Activated naive CD8-positive, alpha-beta T cell treated with anti-CD3 and anti-CD28 coated beads, Interleukin-2, amount 50 U/mL, for 24 hours (primary cell): Measurements from ENCODE around the gene PRRX2.

ENCODE experiments used
- ATAC-seq: fragments of 150-1000 bp; cut with Tn5 transposase; one replicate; pipeline ENCODE4 v1.10.0; 2021
- DNase-seq: peaks from one replicate; pipeline ENCODE4 v3.0.0; 2021
- H3K27ac Mint-ChIP-seq: one replicate; pipeline ENCODE4 v1.8.0; 2021; ENCODE audit warnings: mild to moderate bottlenecking, mixed read lengths
- H3K27me3 Mint-ChIP-seq: one replicate; pipeline ENCODE4 v1.8.0; 2021; ENCODE audit warnings: mixed read lengths
- H3K36me3 Mint-ChIP-seq: one replicate; pipeline ENCODE4 v1.8.0; 2021; ENCODE audit warnings: low read depth, mixed read lengths
- H3K4me1 Mint-ChIP-seq: one replicate; pipeline ENCODE4 v1.8.0; 2021; ENCODE audit warnings: mixed read lengths
- H3K4me3 Mint-ChIP-seq: one replicate; pipeline ENCODE4 v1.8.0; 2021; ENCODE audit warnings: mild to moderate bottlenecking, moderate library complexity, mixed read lengths
- H3K9me3 Mint-ChIP-seq: one replicate; pipeline ENCODE4 v1.8.0; 2021; ENCODE audit warnings: mixed read lengths

PRRX2 gene

GRCh38 chr9:129709438-129710168, 44.2 kb downstream of the PRRX2 start:
- Mint-ChIP-seq H3K27me3 (peaks cover 7% of the 10 kb centered on the region), H3K36me3 (no peaks in the 10 kb centered on the region), H3K9me3 (no peaks in the 10 kb centered on the region), H3K27ac (no peak overlapping the region), H3K4me1 (peaks cover 24% of the 10 kb centered on the region), H3K4me3 (no peak overlapping the region)
- DNase-seq (no peak), ATAC-seq (no peak)

DNA sequence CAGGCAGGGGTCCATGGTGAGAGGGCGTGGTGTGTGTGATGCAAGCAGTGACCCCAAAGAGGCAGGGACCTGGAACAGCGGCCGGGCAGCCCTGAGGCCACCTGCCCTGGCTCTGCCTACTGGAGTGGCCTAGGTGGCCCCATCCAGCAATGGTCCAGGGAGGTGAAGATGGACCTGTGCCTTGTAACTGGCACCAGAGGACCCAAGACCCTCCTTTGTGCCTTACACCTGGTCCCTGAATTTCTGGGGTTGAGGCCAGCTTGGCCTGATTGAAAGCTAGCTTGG, 44.7 kb downstream of the PRRX2 start:
- Mint-ChIP-seq H3K9me3 (no peaks in the 10 kb centered on the region), H3K27ac (no peak overlapping the region), H3K36me3 (no peaks in the 10 kb centered on the region), H3K4me1 (peaks cover 24% of the 10 kb centered on the region), H3K4me3 (no peak overlapping the region), H3K27me3 (peaks cover 8% of the 10 kb centered on the region)
- ATAC-seq (no peak), DNase-seq (no peak)

- H3K27me3 Mint-ChIP-seq = peaks cover 17% of the 10 kb centered on the region
- DNase-seq (peak; percentile 17), ATAC-seq (no peak)
- peaks cover 24% of the 10 kb centered on the region for H3K4me1 Mint-ChIP-seq
- no peak overlapping the region for H3K4me3 Mint-ChIP-seq
- H3K36me3 Mint-ChIP-seq = no peaks in the 10 kb centered on the region
- H3K9me3 Mint-ChIP-seq = no peaks in the 10 kb centered on the region
- H3K27ac Mint-ChIP-seq = no peak overlapping the region
Observed at GRCh38 chr9:129712634-129713401, 47.4 kb downstream of the PRRX2 start.

DNA sequence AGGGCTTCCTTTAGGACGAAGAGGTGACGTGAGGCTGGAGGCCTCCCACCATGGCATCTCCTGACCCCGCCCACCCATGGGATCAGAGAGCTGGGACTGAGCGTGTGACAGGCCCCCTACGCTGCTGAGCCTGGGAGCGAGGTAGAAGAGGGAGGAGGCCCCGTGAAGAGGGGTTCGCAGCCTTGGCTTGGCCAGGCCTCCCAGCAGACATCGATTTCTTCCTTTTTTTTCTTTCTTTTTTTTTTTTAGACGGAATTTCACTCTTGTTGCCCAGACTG, 47.9 kb downstream of the PRRX2 start:
- Mint-ChIP-seq H3K4me1 (peaks cover 24% of the 10 kb centered on the region), H3K27me3 (peaks cover 17% of the 10 kb centered on the region), H3K4me3 (no peak overlapping the region), H3K9me3 (no peaks in the 10 kb centered on the region), H3K27ac (no peak overlapping the region), H3K36me3 (no peaks in the 10 kb centered on the region)
- DNase-seq (no peak), ATAC-seq (no peak)

- H3K36me3 Mint-ChIP-seq = no peaks in the 10 kb centered on the region
- no peak overlapping the region for H3K27ac Mint-ChIP-seq
- peaks cover 17% of the 10 kb centered on the region for H3K27me3 Mint-ChIP-seq
- ATAC-seq (no peak), DNase-seq (no peak)
- H3K9me3 Mint-ChIP-seq = no peaks in the 10 kb centered on the region
- H3K4me3 Mint-ChIP-seq = no peak overlapping the region
- peaks cover 24% of the 10 kb centered on the region for H3K4me1 Mint-ChIP-seq
Observed at GRCh38 chr9:129714511-129715061, 49.1 kb downstream of the PRRX2 start.

DNA sequence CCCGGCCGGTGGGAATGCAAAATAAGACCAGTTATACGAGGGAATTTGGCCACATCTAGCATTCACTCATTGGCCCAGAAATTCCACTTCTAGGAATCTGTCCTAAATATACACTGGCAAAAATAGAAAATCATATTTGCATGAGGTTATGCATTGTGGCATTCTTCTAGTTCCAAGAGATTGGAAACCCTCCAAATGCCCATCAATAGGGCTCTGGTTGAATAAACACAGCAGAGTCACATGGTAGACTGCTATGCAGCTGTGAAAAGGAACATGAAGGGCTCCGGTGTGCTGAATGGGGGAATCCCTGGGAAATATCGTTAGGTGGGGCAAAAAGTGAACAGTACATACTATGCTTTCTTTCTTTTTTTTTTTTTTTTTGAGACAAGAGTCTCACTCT, 50.6 kb downstream of the PRRX2 start:
- Mint-ChIP-seq H3K27me3 (peaks cover 26% of the 10 kb centered on the region), H3K27ac (no peak overlapping the region), H3K4me3 (no peak overlapping the region), H3K36me3 (no peaks in the 10 kb centered on the region), H3K4me1 (peaks cover 20% of the 10 kb centered on the region), H3K9me3 (no peaks in the 10 kb centered on the region)
- DNase-seq = no peak
- no peak for ATAC-seq

DNA sequence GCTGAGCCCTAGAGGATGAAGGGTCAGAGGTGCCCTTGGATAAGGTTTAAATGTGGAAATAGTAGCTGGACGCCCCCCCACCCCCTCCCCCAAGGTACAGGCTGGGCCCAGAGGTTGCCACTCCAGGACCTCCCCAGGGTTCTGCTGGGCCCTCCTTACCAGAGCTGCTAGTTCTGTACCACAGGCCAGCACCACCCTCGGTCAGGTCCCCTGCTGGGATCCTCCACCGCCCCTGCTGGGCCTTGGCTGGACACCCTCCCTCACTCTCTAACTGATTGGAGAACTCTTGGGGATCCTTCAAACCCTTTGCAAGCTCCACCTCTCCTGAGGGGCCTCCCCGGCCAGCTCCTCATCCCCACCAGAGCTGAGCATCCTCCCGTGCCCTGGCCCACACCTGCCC, 52.5 kb downstream of the PRRX2 start:
- Mint-ChIP-seq H3K4me3 (no peak overlapping the region), H3K36me3 (no peaks in the 10 kb centered on the region), H3K27ac (no peak overlapping the region), H3K4me1 (peaks cover 2% of the 10 kb centered on the region), H3K9me3 (no peaks in the 10 kb centered on the region), H3K27me3 (peaks cover 23% of the 10 kb centered on the region)
- ATAC-seq (no peak), DNase-seq (no peak)

DNA sequence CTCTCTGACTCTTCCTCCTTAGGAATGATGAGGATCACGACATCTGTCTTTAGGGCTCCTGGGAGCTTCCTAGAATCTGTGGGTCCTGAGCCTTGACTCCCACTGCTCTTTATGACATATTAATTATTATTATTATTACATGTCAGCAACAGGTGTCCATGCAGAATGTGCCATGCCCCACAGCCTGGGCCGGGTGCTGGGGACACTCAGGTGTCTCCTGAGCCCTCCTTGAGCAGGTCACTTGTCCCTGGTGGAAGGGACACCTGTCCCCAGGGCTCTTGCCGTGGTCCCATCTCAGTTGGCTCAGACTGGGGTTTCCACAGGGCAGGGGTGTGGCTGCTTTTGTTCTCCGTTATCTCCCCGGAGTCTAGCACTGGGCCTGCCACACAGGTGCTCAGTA, 53.2 kb downstream of the PRRX2 start:
- Mint-ChIP-seq H3K27me3 (peaks cover 20% of the 10 kb centered on the region), H3K27ac (no peak overlapping the region), H3K4me1 (no peaks in the 10 kb centered on the region), H3K36me3 (no peaks in the 10 kb centered on the region), H3K9me3 (no peaks in the 10 kb centered on the region), H3K4me3 (no peak overlapping the region)
- no peak for ATAC-seq
- no peak for DNase-seq

GRCh38 chr9:129719135-129719534, 53.7 kb downstream of the PRRX2 start:
- DNase-seq (no peak), ATAC-seq (no peak)
- H3K27ac Mint-ChIP-seq = no peak overlapping the region
- no peaks in the 10 kb centered on the region for H3K4me1 Mint-ChIP-seq
- no peak overlapping the region for H3K4me3 Mint-ChIP-seq
- H3K9me3 Mint-ChIP-seq = no peaks in the 10 kb centered on the region
- H3K27me3 Mint-ChIP-seq = peaks cover 20% of the 10 kb centered on the region
- H3K36me3 Mint-ChIP-seq = no peaks in the 10 kb centered on the region

- H3K27me3 Mint-ChIP-seq = peaks cover 20% of the 10 kb centered on the region
- H3K36me3 Mint-ChIP-seq = no peaks in the 10 kb centered on the region
Observed at GRCh38 chr9:129720181-129720864, 54.9 kb downstream of the PRRX2 start.

GRCh38 chr9:129720865-129721545, 55.6 kb downstream of the PRRX2 start:
- H3K4me1 Mint-ChIP-seq = no peaks in the 10 kb centered on the region
- H3K4me3 Mint-ChIP-seq = no peak overlapping the region
- DNase-seq = no peak
- H3K36me3 Mint-ChIP-seq = no peaks in the 10 kb centered on the region
- peaks cover 14% of the 10 kb centered on the region for H3K27me3 Mint-ChIP-seq
- H3K9me3 Mint-ChIP-seq = no peaks in the 10 kb centered on the region
- no peak overlapping the region for H3K27ac Mint-ChIP-seq
- no peak for ATAC-seq

More at GRCh38 chr9:129720181-129720864, 54.9 kb downstream of the PRRX2 start:
- Mint-ChIP-seq H3K27ac (no peak overlapping the region), H3K4me1 (no peaks in the 10 kb centered on the region), H3K9me3 (no peaks in the 10 kb centered on the region), H3K4me3 (no peak overlapping the region)
- DNase-seq (no peak), ATAC-seq (no peak)

- Mint-ChIP-seq H3K4me1 (peaks cover 2% of the 10 kb centered on the region), H3K9me3 (no peaks in the 10 kb centered on the region), H3K27me3 (peaks cover 15% of the 10 kb centered on the region), H3K4me3 (no peak overlapping the region), H3K36me3 (no peaks in the 10 kb centered on the region), H3K27ac (no peak overlapping the region)
- ATAC-seq = no peak
- DNase-seq = no peak
Observed at GRCh38 chr9:129722913-129723312, 57.5 kb downstream of the PRRX2 start.

GRCh38 chr9:129724456-129725190, 59.2 kb downstream of the PRRX2 start:
- DNase-seq = no peak
- H3K4me3 Mint-ChIP-seq = no peak overlapping the region
- peaks cover 19% of the 10 kb centered on the region for H3K27me3 Mint-ChIP-seq
- H3K36me3 Mint-ChIP-seq = no peaks in the 10 kb centered on the region
- ATAC-seq = no peak
- peaks cover 2% of the 10 kb centered on the region for H3K4me1 Mint-ChIP-seq
- no peaks in the 10 kb centered on the region for H3K9me3 Mint-ChIP-seq
- H3K27ac Mint-ChIP-seq = no peak overlapping the region

GRCh38 chr9:129725795-129726251, 60.4 kb downstream of the PRRX2 start:
- peaks cover 2% of the 10 kb centered on the region for H3K4me1 Mint-ChIP-seq
- no peaks in the 10 kb centered on the region for H3K36me3 Mint-ChIP-seq
- no peak for ATAC-seq
- peaks cover 14% of the 10 kb centered on the region for H3K27me3 Mint-ChIP-seq
- H3K27ac Mint-ChIP-seq = no peak overlapping the region
- H3K9me3 Mint-ChIP-seq = no peaks in the 10 kb centered on the region
- H3K4me3 Mint-ChIP-seq = no peak overlapping the region
- DNase-seq = no peak
